ENCODE data around the gene ARAP2.

ARAP2 gene

GRCh38 chr4:36128689-36129088, 115.6 kb downstream of the ARAP2 start:
- peak; percentile 14 for DNase-seq (ENCODE audit: low read depth)

GRCh38 chr4:36123906-36124305, 120.4 kb downstream of the ARAP2 start:
- DNase-seq (ENCODE audit: low read depth) = no peak

- no peak for DNase-seq (ENCODE audit: low read depth)
These were observed 129.0 kb downstream of the ARAP2 start for GRCh38 chr4:36115312-36115711.

GRCh38 chr4:36111172-36111571, 133.1 kb downstream of the ARAP2 start:
- DNase-seq (ENCODE audit: low read depth) = peak; percentile 23

GRCh38 chr4:36099509-36099908, 144.8 kb downstream of the ARAP2 start:
- DNase-seq (ENCODE audit: low read depth) = no peak

GRCh38 chr4:36094995-36095394, 149.3 kb downstream of the ARAP2 start:
- no peak for DNase-seq (ENCODE audit: low read depth)

GRCh38 chr4:36091997-36092396, 152.3 kb downstream of the ARAP2 start:
- no peak for DNase-seq (ENCODE audit: low read depth)

- no peak for DNase-seq (ENCODE audit: low read depth)
These were observed 155.8 kb downstream of the ARAP2 start for GRCh38 chr4:36088542-36088941.

- no peak for DNase-seq (ENCODE audit: low read depth)
These were observed 158.0 kb downstream of the ARAP2 start for GRCh38 chr4:36086261-36086786.

- DNase-seq (ENCODE audit: low read depth) = no peak
These were observed 161.5 kb downstream of the ARAP2 start for GRCh38 chr4:36082817-36083216.

- no peak for DNase-seq (ENCODE audit: low read depth)
These were observed 163.1 kb downstream of the ARAP2 start for GRCh38 chr4:36081185-36081584.

GRCh38 chr4:36079666-36080065, 164.6 kb downstream of the ARAP2 start:
- DNase-seq (ENCODE audit: low read depth) = no peak

GRCh38 chr4:36078319-36078718, 166.0 kb downstream of the ARAP2 start:
- DNase-seq (ENCODE audit: low read depth) = no peak

- no peak for DNase-seq (ENCODE audit: low read depth)
These were observed 171.8 kb downstream of the ARAP2 start for GRCh38 chr4:36072529-36072928.

- DNase-seq (ENCODE audit: low read depth) = no peak
These were observed 177.2 kb downstream of the ARAP2 start for GRCh38 chr4:36067116-36067515.

GRCh38 chr4:36065274-36065871, 178.9 kb downstream of the ARAP2 start:
- no peak for DNase-seq (ENCODE audit: low read depth)

GRCh38 chr4:36064117-36064516, 180.2 kb downstream of the ARAP2 start:
- no peak for DNase-seq (ENCODE audit: low read depth)

GRCh38 chr4:36056136-36056535, 188.2 kb downstream of the ARAP2 start:
- DNase-seq (ENCODE audit: low read depth) = no peak

GRCh38 chr4:36054694-36055422, 189.5 kb downstream of the ARAP2 start:
- DNase-seq (ENCODE audit: low read depth) = no peak

- no peak for DNase-seq (ENCODE audit: low read depth)
These were observed 190.4 kb downstream of the ARAP2 start for GRCh38 chr4:36053930-36054329.

- DNase-seq (ENCODE audit: low read depth) = no peak
These were observed 192.7 kb downstream of the ARAP2 start for GRCh38 chr4:36051634-36052033.

- no peak for DNase-seq (ENCODE audit: low read depth)
These were observed 198.3 kb downstream of the ARAP2 start for GRCh38 chr4:36046026-36046425.

- DNase-seq (ENCODE audit: low read depth) = no peak
These were observed 200.4 kb downstream of the ARAP2 start for GRCh38 chr4:36043901-36044300.

- DNase-seq (ENCODE audit: low read depth) = no peak
These were observed 201.1 kb downstream of the ARAP2 start for GRCh38 chr4:36043241-36043640.

All from fibroblast of the conjunctiva (primary cell).